Brain microvascular endothelial cell (primary cell): ENCODE measurements around the gene PCLO.

ENCODE experiments used
- DNase-seq: peaks from one replicate; pipeline ENCODE4 v3.0.0-alpha.2; 2020
- H3K27ac ChIP-seq: fragments of 250-450 bp; sonication (Bioruptor Pico); 2 replicates; pipeline ENCODE4 v1.5.1; 2020; ENCODE audit warnings: mild to moderate bottlenecking, moderate library complexity
- H3K27me3 ChIP-seq: fragments of 250-450 bp; sonication (Bioruptor Pico); replicated peaks from 2 replicates; pipeline ENCODE4 v1.5.1; 2020; ENCODE audit warnings: mild to moderate bottlenecking
- H3K36me3 ChIP-seq: fragments of 250-450 bp; sonication (Bioruptor Pico); replicated peaks from 2 replicates; pipeline ENCODE4 v1.5.1; 2020; ENCODE audit warnings: mild to moderate bottlenecking
- H3K4me3 ChIP-seq: 2 replicates; pipeline ENCODE4 v1.5.1; 2011; ENCODE audit warnings: low read depth, mild to moderate bottlenecking, control low read depth, low read length, moderate library complexity
- in situ Hi-C: cut with HindIII; loops from 2 replicates; pipeline ENCODE4 v1.10.0; 2017; ENCODE audit warnings: low sequenced_read_pairs, low pct_ligation_motif_present
- TF ChIP-seq, protein P1 (sequence below): IDR thresholded peaks from 2 replicates; pipeline ENCODE4 v1.5.1; 2011; ENCODE audit warnings: low read depth, mild to moderate bottlenecking, moderate library complexity, low read length, control low read depth, inconsistent platforms; ENCODE audit errors: missing control alignments

The PCLO gene, protein sequence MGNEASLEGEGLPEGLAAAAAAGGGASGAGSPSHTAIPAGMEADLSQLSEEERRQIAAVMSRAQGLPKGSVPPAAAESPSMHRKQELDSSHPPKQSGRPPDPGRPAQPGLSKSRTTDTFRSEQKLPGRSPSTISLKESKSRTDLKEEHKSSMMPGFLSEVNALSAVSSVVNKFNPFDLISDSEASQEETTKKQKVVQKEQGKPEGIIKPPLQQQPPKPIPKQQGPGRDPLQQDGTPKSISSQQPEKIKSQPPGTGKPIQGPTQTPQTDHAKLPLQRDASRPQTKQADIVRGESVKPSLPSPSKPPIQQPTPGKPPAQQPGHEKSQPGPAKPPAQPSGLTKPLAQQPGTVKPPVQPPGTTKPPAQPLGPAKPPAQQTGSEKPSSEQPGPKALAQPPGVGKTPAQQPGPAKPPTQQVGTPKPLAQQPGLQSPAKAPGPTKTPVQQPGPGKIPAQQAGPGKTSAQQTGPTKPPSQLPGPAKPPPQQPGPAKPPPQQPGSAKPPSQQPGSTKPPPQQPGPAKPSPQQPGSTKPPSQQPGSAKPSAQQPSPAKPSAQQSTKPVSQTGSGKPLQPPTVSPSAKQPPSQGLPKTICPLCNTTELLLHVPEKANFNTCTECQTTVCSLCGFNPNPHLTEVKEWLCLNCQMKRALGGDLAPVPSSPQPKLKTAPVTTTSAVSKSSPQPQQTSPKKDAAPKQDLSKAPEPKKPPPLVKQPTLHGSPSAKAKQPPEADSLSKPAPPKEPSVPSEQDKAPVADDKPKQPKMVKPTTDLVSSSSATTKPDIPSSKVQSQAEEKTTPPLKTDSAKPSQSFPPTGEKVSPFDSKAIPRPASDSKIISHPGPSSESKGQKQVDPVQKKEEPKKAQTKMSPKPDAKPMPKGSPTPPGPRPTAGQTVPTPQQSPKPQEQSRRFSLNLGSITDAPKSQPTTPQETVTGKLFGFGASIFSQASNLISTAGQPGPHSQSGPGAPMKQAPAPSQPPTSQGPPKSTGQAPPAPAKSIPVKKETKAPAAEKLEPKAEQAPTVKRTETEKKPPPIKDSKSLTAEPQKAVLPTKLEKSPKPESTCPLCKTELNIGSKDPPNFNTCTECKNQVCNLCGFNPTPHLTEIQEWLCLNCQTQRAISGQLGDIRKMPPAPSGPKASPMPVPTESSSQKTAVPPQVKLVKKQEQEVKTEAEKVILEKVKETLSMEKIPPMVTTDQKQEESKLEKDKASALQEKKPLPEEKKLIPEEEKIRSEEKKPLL (N-terminal part only)

DNA sequence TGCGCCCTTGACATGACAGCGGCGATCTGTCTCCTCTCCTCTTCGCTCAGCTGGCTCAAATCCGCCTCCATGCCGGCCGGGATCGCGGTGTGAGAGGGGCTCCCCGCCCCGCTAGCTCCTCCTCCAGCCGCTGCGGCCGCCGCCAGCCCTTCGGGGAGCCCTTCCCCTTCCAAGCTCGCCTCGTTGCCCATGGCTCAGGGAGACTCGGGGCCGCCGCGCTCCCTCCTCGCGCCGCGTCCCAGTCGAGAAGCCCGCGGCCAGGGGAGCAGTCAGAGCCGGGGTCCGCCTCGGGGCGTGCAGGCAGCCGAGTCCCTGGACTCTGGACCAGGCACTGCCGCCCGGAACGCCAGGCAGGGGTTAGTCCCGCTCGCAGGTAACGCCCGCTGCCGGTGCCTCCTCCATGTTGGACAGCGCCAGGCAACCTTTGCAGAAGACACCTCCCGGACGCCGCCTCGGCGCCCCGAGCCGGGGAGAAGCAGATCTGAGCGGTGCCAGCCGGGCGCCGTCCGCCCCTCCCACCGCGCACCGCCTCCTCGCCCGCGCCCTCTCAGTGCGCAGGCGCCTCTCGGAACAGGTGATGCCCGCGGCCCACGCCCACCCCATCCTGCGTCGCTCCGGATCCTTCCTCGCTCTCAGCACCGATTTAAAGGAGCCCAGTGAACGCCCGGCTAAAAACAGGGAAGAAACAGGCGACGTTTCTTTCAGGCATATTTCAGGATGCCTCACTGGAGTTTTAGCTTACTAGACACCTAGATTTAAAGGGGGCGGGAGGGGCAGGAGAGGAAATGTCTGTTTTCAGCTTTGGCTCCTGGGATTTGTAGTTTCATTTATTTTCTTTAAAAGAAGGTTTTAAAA, at the start of gene PCLO:
PCLO (minus strand) TSS at position 483 of the 855 bp plus-strand sequence; CDS start at position 191, 292 bp downstream.
- in situ Hi-C loops: no loop called here
- Histone ChIP-seq H3K36me3 (no peaks in the 10 kb centered on the region), H3K4me3 (peak within 1 kb of the TSS; percentile 74), H3K27me3 (no peaks in the 10 kb centered on the region), H3K27ac (no peak within 1 kb of the TSS)
- DNase-seq: peak; percentile 29
- TF ChIP-seq, protein P1, sequence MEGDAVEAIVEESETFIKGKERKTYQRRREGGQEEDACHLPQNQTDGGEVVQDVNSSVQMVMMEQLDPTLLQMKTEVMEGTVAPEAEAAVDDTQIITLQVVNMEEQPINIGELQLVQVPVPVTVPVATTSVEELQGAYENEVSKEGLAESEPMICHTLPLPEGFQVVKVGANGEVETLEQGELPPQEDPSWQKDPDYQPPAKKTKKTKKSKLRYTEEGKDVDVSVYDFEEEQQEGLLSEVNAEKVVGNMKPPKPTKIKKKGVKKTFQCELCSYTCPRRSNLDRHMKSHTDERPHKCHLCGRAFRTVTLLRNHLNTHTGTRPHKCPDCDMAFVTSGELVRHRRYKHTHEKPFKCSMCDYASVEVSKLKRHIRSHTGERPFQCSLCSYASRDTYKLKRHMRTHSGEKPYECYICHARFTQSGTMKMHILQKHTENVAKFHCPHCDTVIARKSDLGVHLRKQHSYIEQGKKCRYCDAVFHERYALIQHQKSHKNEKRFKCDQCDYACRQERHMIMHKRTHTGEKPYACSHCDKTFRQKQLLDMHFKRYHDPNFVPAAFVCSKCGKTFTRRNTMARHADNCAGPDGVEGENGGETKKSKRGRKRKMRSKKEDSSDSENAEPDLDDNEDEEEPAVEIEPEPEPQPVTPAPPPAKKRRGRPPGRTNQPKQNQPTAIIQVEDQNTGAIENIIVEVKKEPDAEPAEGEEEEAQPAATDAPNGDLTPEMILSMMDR: no peak

DNA sequence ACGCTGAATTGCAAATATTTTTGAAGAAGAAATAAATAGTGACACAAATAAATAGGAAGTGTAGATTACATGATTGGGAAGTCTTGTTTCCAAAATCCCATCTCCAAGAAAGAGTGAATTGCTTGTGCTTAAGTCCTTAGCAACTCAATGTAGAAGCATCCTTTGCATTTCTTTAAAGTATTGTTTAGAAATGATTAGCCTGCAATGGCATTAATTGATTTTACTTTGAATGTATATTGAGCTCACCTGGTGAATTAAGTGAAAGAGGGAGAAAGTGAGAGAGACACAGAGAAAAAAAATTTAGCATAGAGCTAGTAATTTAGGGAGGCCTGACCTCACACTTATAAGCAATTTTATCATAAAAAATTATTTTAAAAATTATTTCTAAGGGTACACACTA, 49.0 kb upstream of the PCLO start:
- TF ChIP-seq, protein P1: no peak
- Histone ChIP-seq H3K27me3 (no peaks in the 10 kb centered on the region), H3K4me3 (no peak overlapping the region), H3K36me3 (no peaks in the 10 kb centered on the region), H3K27ac (no peak overlapping the region)
- DNase-seq: no peak
- in situ Hi-C loops: no loop called here

DNA sequence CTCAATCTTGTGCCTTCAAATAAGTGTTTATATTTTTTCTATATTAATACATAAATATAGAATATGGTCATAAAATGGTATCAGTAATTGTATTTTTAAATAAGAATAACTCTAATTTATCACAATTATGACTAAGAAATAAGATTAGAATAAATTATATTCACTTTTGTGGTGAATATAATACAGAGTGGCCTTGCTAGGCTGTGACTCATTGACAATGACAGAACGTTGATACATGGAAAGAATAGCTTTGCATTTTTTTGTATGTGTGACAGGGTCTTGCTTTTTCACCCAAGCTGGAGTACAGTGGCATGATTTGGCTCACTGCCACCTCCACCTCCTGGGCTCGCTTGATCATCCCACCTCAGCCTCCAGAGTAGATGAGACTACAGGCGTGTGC, 47.8 kb upstream of the PCLO start:
- TF ChIP-seq, protein P1: no peak
- no peaks in the 10 kb centered on the region for H3K27me3 ChIP-seq
- in situ Hi-C loops: no loop called here
- DNase-seq: no peak
- H3K36me3 ChIP-seq: no peaks in the 10 kb centered on the region
- H3K27ac ChIP-seq: no peak overlapping the region
- H3K4me3 ChIP-seq: no peak overlapping the region

DNA sequence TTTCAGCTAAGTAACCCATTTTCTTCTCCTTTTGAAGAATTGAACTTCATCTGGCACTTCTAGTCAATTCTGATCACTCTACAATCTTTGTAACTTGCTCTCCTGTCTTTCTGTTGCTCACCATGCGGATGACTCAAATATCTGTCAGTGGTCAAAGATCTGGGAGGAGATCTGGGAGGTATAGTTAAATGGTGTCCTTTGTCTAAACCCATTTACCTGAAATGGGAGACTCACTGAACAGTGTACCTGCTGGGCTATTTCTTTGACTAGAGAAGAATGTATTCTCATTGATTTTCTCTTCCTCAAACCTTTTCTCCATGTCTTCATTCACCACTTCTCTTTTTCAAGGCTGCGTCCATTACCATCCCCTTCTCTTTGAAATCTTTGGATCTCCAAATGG, 42.0 kb upstream of the PCLO start:
- in situ Hi-C loops: no loop called here
- H3K27ac ChIP-seq: no peak overlapping the region
- no peaks in the 10 kb centered on the region for H3K36me3 ChIP-seq
- H3K27me3 ChIP-seq: no peaks in the 10 kb centered on the region
- H3K4me3 ChIP-seq: no peak overlapping the region
- TF ChIP-seq, protein P1: no peak
- no peak for DNase-seq

DNA sequence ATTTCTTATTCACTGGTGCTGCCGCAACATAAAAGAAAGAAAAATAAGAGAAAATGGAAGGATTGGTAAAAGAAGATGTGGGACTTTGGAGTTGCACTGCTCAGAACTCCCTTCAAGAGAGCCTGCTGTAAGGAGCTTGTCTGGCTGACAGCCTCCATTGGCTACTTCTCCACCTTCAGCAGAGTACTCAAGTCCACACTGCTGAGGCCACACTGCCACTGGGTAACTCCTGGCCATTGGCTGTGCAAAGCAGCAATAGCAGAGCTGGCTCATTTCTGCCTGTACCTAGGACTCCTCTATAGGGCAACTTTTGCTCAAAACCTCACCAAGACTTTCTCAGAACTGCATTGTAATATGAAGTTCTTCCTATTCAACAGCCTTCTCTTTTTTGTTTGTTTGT, 38.7 kb upstream of the PCLO start:
- Histone ChIP-seq H3K36me3 (no peaks in the 10 kb centered on the region), H3K27me3 (no peaks in the 10 kb centered on the region), H3K27ac (no peak overlapping the region), H3K4me3 (no peak overlapping the region)
- TF ChIP-seq, protein P1: no peak
- DNase-seq: no peak
- in situ Hi-C loops: no loop called here
